Hepatocyte (in vitro differentiated cells): ENCODE results near the gene ARMH3. TPM values are rescaled to one million over a fixed set of nuclear protein-coding genes. Genes with fewer than 3 reads are reported as not detected.

Source experiments
- DNase-seq: peaks from one replicate; pipeline ENCODE4 v3.0.0-alpha.2; 2016; ENCODE audit warnings: low spot score
- H2AFZ ChIP-seq: fragments of 200-600 bp; sonication (generic); 2 replicates; pipeline ENCODE4 v1.6.0; 2016; ENCODE audit warnings: antibody characterized with exemption, mild to moderate bottlenecking
- H3K27ac ChIP-seq: fragments of 200-600 bp; sonication (generic); 2 replicates; pipeline ENCODE4 v1.5.1; 2016; ENCODE audit warnings: mild to moderate bottlenecking
- H3K27me3 ChIP-seq: fragments of 200-600 bp; sonication (generic); 2 replicates; pipeline ENCODE4 v1.6.1; 2016
- H3K36me3 ChIP-seq: fragments of 200-600 bp; sonication (generic); replicated peaks from 2 replicates; pipeline ENCODE4 v1.5.1; 2016; ENCODE audit warnings: low read depth; ENCODE audit not compliant: insufficient read depth
- H3K4me1 ChIP-seq: fragments of 200-600 bp; sonication (generic); 2 replicates; pipeline ENCODE4 v1.5.1; 2016; ENCODE audit warnings: mild to moderate bottlenecking, moderate library complexity; ENCODE audit not compliant: insufficient read depth
- H3K4me2 ChIP-seq: fragments of 200-600 bp; sonication (generic); 2 replicates; pipeline ENCODE4 v1.6.0; 2016
- H3K4me3 ChIP-seq: fragments of 200-600 bp; sonication (generic); 2 replicates; pipeline ENCODE4 v1.5.1; 2016; ENCODE audit warnings: mild to moderate bottlenecking
- H3K79me2 ChIP-seq: fragments of 200-600 bp; sonication (generic); 2 replicates; pipeline ENCODE4 v1.6.0; 2017; ENCODE audit warnings: mild to moderate bottlenecking
- H3K9me2 ChIP-seq: fragments of 200-600 bp; sonication (generic); replicated peaks from 2 replicates; pipeline ENCODE4 v1.6.0; 2017; ENCODE audit warnings: mild to moderate bottlenecking; ENCODE audit not compliant: insufficient read depth
- H3K9me3 ChIP-seq: fragments of 200-600 bp; sonication (generic); 2 replicates; pipeline ENCODE4 v1.5.1; 2016; ENCODE audit warnings: low read depth, mild to moderate bottlenecking
- H4K20me1 ChIP-seq: fragments of 200-600 bp; sonication (generic); 2 replicates; pipeline ENCODE4 v1.6.0; 2016; ENCODE audit warnings: mild to moderate bottlenecking; ENCODE audit not compliant: insufficient read depth, poor library complexity, severe bottlenecking
- EZH2 ChIP-seq: fragments of 200-600 bp; sonication (generic); IDR thresholded peaks from 2 replicates; pipeline ENCODE4 v1.6.1; 2016; ENCODE audit warnings: antibody characterized with exemption, mild to moderate bottlenecking, borderline replicate concordance
- EZH2phosphoT487 ChIP-seq: fragments of 200-600 bp; sonication (generic); IDR thresholded peaks from one replicate; pipeline ENCODE4 v1.6.1; 2018; ENCODE audit warnings: antibody characterized with exemption, mild to moderate bottlenecking, low read depth, moderate library complexity; ENCODE audit not compliant: unreplicated experiment, severe bottlenecking
- WGBS: methylation state at CpG from one replicate; pipeline ENCODE4 v1.1.6; 2016; ENCODE audit warnings: low lambda C conversion rate; ENCODE audit errors: missing lambda C conversion rate; 5-methylcytosine and 5-hydroxymethylcytosine counted together
- polyA plus RNA-seq: library from polyadenylated mRNA; unstranded; fragments of >200 nt; fragmentation: Nextera tagmentation; extraction: Ambion mirVana; gene quantifications from 2 replicates; pipeline ENCODE4 v1.2.1, GENCODE V29; 2016
- total RNA-seq: library from RNA; depleted of rRNA; stranded (reverse); fragments of >200 nt; gene quantifications from 2 replicates; pipeline ENCODE4 v1.2.3, GENCODE V29; 2014
- TF ChIP-seq, protein P1 (sequence below): fragments of 200-600 bp; sonication (generic); IDR thresholded peaks from 2 replicates; pipeline ENCODE4 v1.5.1; 2016; ENCODE audit warnings: antibody characterized with exemption, mild to moderate bottlenecking; ENCODE audit not compliant: poor library complexity

Gene ARMH3
- total and polyA plus RNA-seq, 2 experiments from 2014 or later: 10.6 to 15.1 TPM

DNA sequence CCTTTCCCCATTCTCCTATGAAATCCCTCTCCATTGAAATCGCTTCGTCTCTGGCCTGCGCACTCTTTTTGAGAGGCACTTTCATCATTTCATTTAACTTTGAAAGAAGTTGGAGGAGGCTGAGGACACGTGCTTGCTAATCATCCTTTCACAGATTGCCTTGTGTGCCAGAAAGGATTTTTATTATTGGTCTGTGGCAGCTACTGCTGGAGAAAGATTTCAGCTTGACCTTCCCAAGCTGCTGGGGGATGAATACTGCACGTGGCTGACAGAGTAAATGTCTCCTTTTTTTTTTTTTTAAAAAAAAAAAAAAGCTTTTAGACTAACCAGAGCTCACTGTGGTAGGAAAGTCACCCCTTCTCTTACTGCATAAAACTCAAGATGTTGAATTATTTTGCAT is 168.2 kb downstream of the ARMH3 start:
- no peak for DNase-seq

DNA sequence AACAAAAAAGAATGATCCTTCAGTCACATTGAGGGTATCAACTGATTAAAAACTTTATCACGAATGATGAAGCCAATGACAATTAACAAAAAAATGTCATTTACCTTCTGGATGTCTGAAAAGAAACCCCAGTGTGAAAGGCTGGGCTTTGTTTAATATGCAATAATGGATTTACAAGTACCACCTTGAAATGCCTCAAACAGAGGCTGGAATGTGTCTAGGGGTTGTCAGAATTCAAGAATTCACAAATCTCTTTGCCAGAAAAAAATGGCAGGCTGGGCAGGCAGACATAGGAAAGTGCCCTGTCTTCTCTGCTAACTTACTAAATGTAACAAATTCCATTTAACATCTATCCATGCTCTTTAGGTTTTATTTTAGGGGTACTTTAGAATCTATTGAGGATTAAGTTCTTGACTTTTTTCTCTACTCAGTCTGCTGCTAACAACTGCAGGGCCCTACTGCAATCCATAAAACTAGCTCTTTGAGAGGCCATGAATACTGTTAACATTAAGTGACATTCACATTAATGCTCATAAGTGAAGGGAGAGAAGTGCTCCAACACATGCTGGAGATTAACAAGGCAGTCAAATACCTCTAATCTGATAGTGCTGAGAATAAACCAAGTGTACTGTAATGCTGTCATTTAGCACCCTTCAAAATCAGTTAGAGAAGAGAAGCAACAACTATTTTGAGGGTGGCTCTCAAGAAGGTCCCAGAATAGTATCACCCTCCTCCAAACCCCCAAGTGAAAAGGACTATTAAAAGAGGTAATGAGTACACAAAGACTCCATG is 169.3 kb downstream of the ARMH3 start:
- no peaks in the 10 kb centered on the region for H3K27me3 ChIP-seq
- DNase-seq: no peak
- no peak for TF ChIP-seq EZH2phosphoT487
- no peak for TF ChIP-seq EZH2
- TF ChIP-seq, protein P1, sequence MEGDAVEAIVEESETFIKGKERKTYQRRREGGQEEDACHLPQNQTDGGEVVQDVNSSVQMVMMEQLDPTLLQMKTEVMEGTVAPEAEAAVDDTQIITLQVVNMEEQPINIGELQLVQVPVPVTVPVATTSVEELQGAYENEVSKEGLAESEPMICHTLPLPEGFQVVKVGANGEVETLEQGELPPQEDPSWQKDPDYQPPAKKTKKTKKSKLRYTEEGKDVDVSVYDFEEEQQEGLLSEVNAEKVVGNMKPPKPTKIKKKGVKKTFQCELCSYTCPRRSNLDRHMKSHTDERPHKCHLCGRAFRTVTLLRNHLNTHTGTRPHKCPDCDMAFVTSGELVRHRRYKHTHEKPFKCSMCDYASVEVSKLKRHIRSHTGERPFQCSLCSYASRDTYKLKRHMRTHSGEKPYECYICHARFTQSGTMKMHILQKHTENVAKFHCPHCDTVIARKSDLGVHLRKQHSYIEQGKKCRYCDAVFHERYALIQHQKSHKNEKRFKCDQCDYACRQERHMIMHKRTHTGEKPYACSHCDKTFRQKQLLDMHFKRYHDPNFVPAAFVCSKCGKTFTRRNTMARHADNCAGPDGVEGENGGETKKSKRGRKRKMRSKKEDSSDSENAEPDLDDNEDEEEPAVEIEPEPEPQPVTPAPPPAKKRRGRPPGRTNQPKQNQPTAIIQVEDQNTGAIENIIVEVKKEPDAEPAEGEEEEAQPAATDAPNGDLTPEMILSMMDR: no peak
- no peaks in the 10 kb centered on the region for H3K4me1 ChIP-seq
- no peak overlapping the region for H2AFZ ChIP-seq
- no peak overlapping the region for H3K4me3 ChIP-seq
- H3K4me2 ChIP-seq: no peak overlapping the region
- no peaks in the 10 kb centered on the region for H3K9me2 ChIP-seq
- no peaks in the 10 kb centered on the region for H3K79me2 ChIP-seq
- no peaks in the 10 kb centered on the region for H4K20me1 ChIP-seq
- no peaks in the 10 kb centered on the region for H3K9me3 ChIP-seq
- H3K36me3 ChIP-seq: no peaks in the 10 kb centered on the region
- no peak overlapping the region for H3K27ac ChIP-seq
- WGBS: 96% methylated on average over 1 of the region's 1 CpG

More for the DNA sequence above, 168.2 kb downstream of the ARMH3 start:
- no peaks in the 10 kb centered on the region for H4K20me1 ChIP-seq
- no peaks in the 10 kb centered on the region for H3K9me3 ChIP-seq
- H2AFZ ChIP-seq: no peak overlapping the region
- H3K4me1 ChIP-seq: no peaks in the 10 kb centered on the region
- H3K36me3 ChIP-seq: no peaks in the 10 kb centered on the region
- no peak overlapping the region for H3K4me2 ChIP-seq
- H3K27ac ChIP-seq: no peak overlapping the region
- no peak overlapping the region for H3K4me3 ChIP-seq
- no peak for TF ChIP-seq EZH2phosphoT487
- TF ChIP-seq, protein P1: no peak
- TF ChIP-seq EZH2: no peak
- 90% methylated on average over 5 of the region's 5 CpGs for WGBS
- H3K27me3 ChIP-seq: no peaks in the 10 kb centered on the region
- H3K9me2 ChIP-seq: no peaks in the 10 kb centered on the region
- H3K79me2 ChIP-seq: no peaks in the 10 kb centered on the region

DNA sequence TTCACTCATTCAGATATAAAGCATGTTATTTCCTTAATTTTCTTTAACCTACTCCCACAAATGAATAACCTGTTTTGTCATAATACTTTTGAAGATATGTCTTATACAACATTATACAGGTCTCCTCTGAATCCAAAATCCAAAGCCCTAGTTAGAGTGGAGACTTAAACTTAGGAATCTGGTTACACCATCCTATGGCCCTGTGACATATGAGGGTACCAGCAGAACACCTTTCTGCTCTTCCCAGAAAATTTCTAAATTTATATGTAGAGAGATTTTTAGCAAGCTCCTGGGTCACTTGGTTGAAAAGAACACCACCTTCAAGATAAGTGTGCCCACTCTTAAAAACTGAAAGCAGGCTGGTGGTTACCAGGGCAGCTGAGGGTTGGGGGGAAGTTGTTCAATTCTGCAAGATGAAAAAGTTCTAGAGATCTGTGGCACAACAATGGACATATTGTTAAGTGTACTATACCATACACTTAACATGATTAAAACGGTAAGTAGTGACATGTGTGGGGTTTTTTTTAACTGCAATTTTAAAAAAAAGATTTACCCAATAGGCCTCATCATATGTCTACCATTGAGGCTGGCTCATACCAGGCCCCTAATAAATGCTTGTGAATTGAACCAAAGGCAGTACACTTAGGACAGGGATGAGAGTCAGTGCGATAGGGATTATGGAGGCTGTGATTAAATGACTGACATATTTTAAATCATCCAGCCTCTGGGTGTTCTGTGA is 174.8 kb downstream of the ARMH3 start:
- H3K27ac ChIP-seq: no peak overlapping the region
- no peaks in the 10 kb centered on the region for H3K27me3 ChIP-seq
- DNase-seq: no peak
- no peaks in the 10 kb centered on the region for H3K4me1 ChIP-seq
- WGBS: 88% methylated on average over 2 of the region's 2 CpGs
- H4K20me1 ChIP-seq: no peaks in the 10 kb centered on the region
- no peaks in the 10 kb centered on the region for H3K9me2 ChIP-seq
- H3K79me2 ChIP-seq: no peaks in the 10 kb centered on the region
- TF ChIP-seq EZH2 (no peak), EZH2phosphoT487 (no peak)
- TF ChIP-seq, protein P1: no peak
- no peak overlapping the region for H2AFZ ChIP-seq
- H3K4me2 ChIP-seq: no peak overlapping the region
- no peaks in the 10 kb centered on the region for H3K9me3 ChIP-seq
- no peaks in the 10 kb centered on the region for H3K36me3 ChIP-seq
- no peak overlapping the region for H3K4me3 ChIP-seq
